Breast epithelium (tissue), 3 donors: Measurements from ENCODE around the gene ZNF438.

Experiments
- CTCF ChIP-seq, 3 donors: fragments of 450-650 bp; IDR thresholded peaks; one replicate each; pipeline ENCODE4 v1.5.1; 2016 to 2017; ENCODE audit warnings: antibody characterized with exemption in 3 of 3, mild to moderate bottlenecking in 3 of 3, moderate library complexity in 3 of 3
- POLR2A ChIP-seq: fragments of 450-650 bp; IDR thresholded peaks from one replicate; pipeline ENCODE4 v1.6.1; 2016; ENCODE audit warnings: antibody characterized with exemption, mild to moderate bottlenecking, moderate library complexity

DNA sequence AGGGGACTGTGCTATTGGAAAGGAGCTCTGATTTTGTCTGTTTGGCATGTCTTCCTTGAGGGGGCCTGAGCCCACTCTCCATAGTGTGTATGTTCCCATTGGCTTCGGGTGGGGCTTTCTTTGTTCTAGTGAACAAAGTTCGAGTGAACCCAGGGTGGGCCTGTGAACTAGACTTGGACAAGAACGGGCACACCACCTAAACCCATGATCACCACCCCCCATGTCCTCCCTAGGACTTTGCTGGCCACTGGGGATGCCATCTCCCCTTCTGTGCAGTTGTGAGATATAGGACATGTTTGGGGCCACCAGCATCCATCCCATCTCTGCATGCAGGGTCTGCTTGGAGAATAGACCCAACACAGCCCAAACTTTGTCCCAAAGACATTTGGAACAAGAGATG is 206.6 kb downstream of the ZNF438 start:
- TF ChIP-seq CTCF (IDR thresholded peaks at IDR 0.05) (no peak), POLR2A (no peak)
